ENCODE measurements around the gene MAPK10.

- TF ChIP-seq CTCF (conservative IDR thresholded peaks at IDR 0.05; ENCODE audit: low read length) (no peak), EZH2phosphoT487 (IDR thresholded peaks at IDR 0.05; ENCODE audit: borderline replicate concordance, low read depth, low read length) (no peak)
These were observed 40.5 kb downstream of the MAPK10 start for GRCh38 chr4:86319390-86319789.
